Activated CD8-positive, alpha-beta T cell treated with anti-CD3 and anti-CD28 coated beads for 36 hours (primary cell): ENCODE data around the gene RPL29. TPM values are rescaled to one million over a fixed set of nuclear protein-coding genes. Genes with fewer than 3 reads are reported as not detected.

ENCODE experiments used
- ATAC-seq: fragments of 200-7000 bp; cut with Tn5 transposase; one replicate; pipeline ENCODE4 v1.10.0; 2021; ENCODE audit warnings: mild to moderate bottlenecking, moderate library complexity
- CTCF ChIA-PET: fragments of 350-600 bp; sonication (Branson Sonifier 250); formaldehyde crosslinking; loops from one replicate; lab custom pipeline; 2021; ENCODE audit warnings: antibody characterized with exemption; lab: Charles Lee
- POLR2A ChIA-PET: fragments of 350-600 bp; sonication (Branson Sonifier 250); formaldehyde crosslinking; loops from one replicate; lab custom pipeline; 2021; ENCODE audit warnings: antibody characterized with exemption; lab: Charles Lee
- DNase-seq: peaks from one replicate; pipeline ENCODE4 v3.0.0-alpha.2; 2020
- H3K27ac Mint-ChIP-seq: one replicate; pipeline ENCODE4 v1.8.0; 2021; ENCODE audit warnings: mild to moderate bottlenecking, mixed read lengths
- H3K27me3 Mint-ChIP-seq: one replicate; pipeline ENCODE4 v1.8.0; 2021; ENCODE audit warnings: mixed read lengths
- H3K36me3 Mint-ChIP-seq: one replicate; pipeline ENCODE4 v1.8.0; 2021; ENCODE audit warnings: low read depth, mixed read lengths
- H3K4me1 Mint-ChIP-seq: one replicate; pipeline ENCODE4 v1.8.0; 2021; ENCODE audit warnings: low read depth, mixed read lengths
- H3K4me3 Mint-ChIP-seq: one replicate; pipeline ENCODE4 v1.8.0; 2021; ENCODE audit warnings: mild to moderate bottlenecking, moderate library complexity, mixed read lengths
- H3K9me3 Mint-ChIP-seq: one replicate; pipeline ENCODE4 v1.8.0; 2021; ENCODE audit warnings: mixed read lengths
- intact Hi-C: fragments of 100-400 bp; cut with micrococcal nuclease; formaldehyde crosslinking; loops from one replicate; pipeline ENCODE4 v1.10.0; 2022
- total RNA-seq, 2 experiments: library from RNA; stranded (reverse); gene quantifications; one replicate each; pipeline ENCODE4 v1.2.3, GENCODE V29; 2021
- TF ChIP-seq, protein P1 (sequence below): fragments of 200-600 bp; IDR thresholded peaks from one replicate; pipeline ENCODE4 v1.8.0; 2022; ENCODE audit warnings: antibody characterized with exemption, mild to moderate bottlenecking

The RPL29 gene
- total RNA-seq, 2 experiments from 2014 or later, result 2,039 to 2,045 TPM

DNA sequence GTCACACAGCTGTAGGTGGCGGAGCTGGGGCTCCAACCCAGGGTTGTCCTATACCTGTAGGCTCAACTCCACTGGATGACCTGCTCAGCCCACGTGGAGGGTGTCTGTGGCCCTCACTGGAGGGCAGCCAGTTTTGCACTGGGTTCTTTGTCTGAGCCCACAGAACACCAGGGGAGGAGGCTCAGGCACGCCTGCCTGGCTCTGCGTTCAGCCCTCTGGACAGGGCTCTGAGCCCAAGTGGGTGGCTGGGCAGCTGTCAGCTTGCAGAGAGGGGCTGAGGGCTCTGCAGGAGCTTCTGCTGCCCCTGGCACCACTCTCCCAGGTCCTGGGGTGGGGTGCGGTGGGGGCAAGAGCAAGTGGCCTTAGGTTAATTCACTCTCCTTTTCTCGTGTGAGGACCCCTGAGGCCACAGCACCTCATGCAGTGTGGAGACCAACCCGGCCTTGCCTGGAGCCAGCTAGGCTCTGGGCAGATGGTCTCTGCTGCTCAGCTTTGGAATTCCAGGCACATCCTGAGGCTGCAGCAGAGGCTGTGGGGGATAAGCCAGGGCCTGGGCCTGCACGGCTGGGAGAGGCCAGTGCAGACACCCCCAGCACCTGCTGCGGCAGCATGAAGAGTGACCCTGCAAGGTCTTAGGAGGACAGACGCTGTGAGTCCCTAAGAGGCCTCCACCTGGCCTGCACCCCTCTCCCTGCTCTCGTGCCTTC, 37.2 kb upstream of the RPL29 start:
- ChIA-PET POLR2A (interaction anchor here (2.1 kb wide), 1 partner anchor 24 kb away, joined by 6 read pairs; no protein-coding TSS in a partner anchor), CTCF (interaction anchor here (1.3 kb wide), 2 partner anchors 20 to 112 kb away, joined by 3 to 4 read pairs; no protein-coding TSS in a partner anchor)
- DNase-seq, result no peak
- Mint-ChIP-seq H3K9me3 (no peaks in the 10 kb centered on the region), H3K4me1 (no peaks in the 10 kb centered on the region), H3K36me3 (no peaks in the 10 kb centered on the region), H3K27ac (no peak overlapping the region), H3K4me3 (no peak overlapping the region), H3K27me3 (no peaks in the 10 kb centered on the region)
- intact Hi-C loops, result no loop called here
- ATAC-seq, result no peak
- TF ChIP-seq, protein P1, sequence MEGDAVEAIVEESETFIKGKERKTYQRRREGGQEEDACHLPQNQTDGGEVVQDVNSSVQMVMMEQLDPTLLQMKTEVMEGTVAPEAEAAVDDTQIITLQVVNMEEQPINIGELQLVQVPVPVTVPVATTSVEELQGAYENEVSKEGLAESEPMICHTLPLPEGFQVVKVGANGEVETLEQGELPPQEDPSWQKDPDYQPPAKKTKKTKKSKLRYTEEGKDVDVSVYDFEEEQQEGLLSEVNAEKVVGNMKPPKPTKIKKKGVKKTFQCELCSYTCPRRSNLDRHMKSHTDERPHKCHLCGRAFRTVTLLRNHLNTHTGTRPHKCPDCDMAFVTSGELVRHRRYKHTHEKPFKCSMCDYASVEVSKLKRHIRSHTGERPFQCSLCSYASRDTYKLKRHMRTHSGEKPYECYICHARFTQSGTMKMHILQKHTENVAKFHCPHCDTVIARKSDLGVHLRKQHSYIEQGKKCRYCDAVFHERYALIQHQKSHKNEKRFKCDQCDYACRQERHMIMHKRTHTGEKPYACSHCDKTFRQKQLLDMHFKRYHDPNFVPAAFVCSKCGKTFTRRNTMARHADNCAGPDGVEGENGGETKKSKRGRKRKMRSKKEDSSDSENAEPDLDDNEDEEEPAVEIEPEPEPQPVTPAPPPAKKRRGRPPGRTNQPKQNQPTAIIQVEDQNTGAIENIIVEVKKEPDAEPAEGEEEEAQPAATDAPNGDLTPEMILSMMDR, result no peak

DNA sequence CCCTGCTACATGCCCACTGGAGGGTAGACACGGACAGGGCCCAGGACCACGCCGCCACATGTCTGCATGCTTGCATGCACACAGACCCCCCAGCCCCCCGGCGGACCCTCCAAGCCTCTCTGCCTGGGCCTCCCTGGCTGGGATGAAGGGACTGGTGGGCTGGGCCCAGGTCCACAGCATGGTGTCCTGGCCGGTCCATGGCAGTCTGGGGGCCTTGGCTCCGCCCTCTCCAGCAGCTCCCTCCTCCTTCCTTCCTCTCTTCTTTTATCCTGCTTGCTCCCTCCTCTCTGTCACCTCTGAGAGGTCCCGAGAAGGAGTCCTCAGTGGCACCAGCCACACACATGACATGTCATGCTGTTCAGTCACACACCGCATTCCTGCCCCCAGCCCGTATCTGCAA, 36.2 kb upstream of the RPL29 start:
- Mint-ChIP-seq H3K4me3 (no peak overlapping the region), H3K36me3 (no peaks in the 10 kb centered on the region), H3K27me3 (no peaks in the 10 kb centered on the region), H3K27ac (no peak overlapping the region), H3K9me3 (no peaks in the 10 kb centered on the region), H3K4me1 (no peaks in the 10 kb centered on the region)
- intact Hi-C loops, result no loop called here
- TF ChIP-seq, protein P1, result no peak
- ChIA-PET CTCF (interaction anchor here (1.2 to 1.3 kb wide), 3 partner anchors 19 to 308 kb away, joined by 3 to 4 read pairs (median 3); no protein-coding TSS in a partner anchor), POLR2A (interaction anchor here (0.5 to 2.1 kb wide), 2 partner anchors 17 to 25 kb away, joined by 3 to 6 read pairs; no protein-coding TSS in a partner anchor)
- DNase-seq (no peak), ATAC-seq (no peak)

DNA sequence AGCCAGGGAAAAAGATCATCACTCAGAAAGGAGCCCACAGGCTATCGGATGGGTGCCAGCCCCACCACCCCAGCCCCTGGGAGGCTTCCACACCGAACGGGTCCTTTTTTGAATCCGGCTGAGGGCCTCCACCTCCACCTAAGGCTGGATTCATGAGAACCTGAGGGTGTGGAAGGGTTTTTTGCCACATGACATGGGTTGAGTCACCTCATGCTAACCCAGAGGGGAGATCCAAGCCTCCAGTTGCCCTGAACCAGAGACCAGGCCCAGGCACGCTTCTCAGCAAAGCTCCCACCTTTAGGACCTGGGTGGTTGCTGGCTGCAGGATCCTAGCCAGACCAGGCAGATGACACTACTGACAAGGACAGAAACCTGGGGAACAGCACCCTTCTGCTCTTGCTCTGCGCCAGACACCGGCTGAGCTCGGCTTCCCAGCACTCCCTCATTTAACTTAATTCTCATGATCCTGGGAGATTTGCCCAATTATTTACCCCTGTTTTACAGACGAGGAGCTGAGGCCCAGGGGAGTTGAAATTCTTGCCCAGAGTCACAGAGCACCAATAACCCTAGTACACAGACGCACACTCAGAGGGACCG, 35.1 kb upstream of the RPL29 start:
- POLR2A ChIA-PET, result no interaction called here
- ATAC-seq (no peak), DNase-seq (no peak)
- H3K4me3 Mint-ChIP-seq, result no peak overlapping the region
- CTCF ChIA-PET, result interaction anchor here (0.6 kb wide), 1 partner anchor 30 kb away, joined by 3 read pairs; no protein-coding TSS in a partner anchor
- no peaks in the 10 kb centered on the region for H3K9me3 Mint-ChIP-seq
- H3K36me3 Mint-ChIP-seq, result no peaks in the 10 kb centered on the region
- TF ChIP-seq, protein P1, result no peak
- intact Hi-C loops, result no loop called here
- no peaks in the 10 kb centered on the region for H3K27me3 Mint-ChIP-seq
- H3K27ac Mint-ChIP-seq, result no peak overlapping the region
- H3K4me1 Mint-ChIP-seq, result no peaks in the 10 kb centered on the region

DNA sequence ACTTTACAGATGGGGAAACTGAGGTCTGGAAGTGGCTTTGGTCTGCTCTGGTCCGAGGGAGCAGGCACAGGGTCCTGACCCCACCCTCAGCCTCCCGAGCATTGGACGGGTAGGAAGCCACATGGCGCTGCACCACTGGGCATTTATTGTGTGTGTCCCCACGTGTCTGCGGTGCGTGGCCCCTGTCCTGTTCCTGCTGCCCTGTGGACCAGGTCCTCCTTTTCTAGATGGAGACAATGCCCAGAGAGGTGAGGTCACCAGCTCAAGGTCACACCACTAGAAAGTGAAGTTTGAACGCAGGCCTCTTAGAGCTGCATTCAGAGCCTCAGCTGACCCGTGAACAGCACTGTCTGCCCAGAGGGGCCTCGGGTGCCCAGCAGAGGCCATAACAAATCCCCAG, 33.8 kb upstream of the RPL29 start:
- no peak overlapping the region for H3K4me3 Mint-ChIP-seq
- ChIA-PET POLR2A (interaction anchor here (0.6 kb wide), 1 partner anchor 15 kb away, joined by 3 read pairs; no protein-coding TSS in a partner anchor), CTCF (interaction anchor here (0.7 to 1.5 kb wide), 2 partner anchors 16 to 17 kb away, joined by 3 to 4 read pairs; no protein-coding TSS in a partner anchor)
- ATAC-seq (no peak), DNase-seq (no peak)
- no peaks in the 10 kb centered on the region for H3K4me1 Mint-ChIP-seq
- H3K36me3 Mint-ChIP-seq, result no peaks in the 10 kb centered on the region
- no peaks in the 10 kb centered on the region for H3K27me3 Mint-ChIP-seq
- no peak overlapping the region for H3K27ac Mint-ChIP-seq
- TF ChIP-seq, protein P1, result no peak
- intact Hi-C loops, result no loop called here
- H3K9me3 Mint-ChIP-seq, result no peaks in the 10 kb centered on the region

DNA sequence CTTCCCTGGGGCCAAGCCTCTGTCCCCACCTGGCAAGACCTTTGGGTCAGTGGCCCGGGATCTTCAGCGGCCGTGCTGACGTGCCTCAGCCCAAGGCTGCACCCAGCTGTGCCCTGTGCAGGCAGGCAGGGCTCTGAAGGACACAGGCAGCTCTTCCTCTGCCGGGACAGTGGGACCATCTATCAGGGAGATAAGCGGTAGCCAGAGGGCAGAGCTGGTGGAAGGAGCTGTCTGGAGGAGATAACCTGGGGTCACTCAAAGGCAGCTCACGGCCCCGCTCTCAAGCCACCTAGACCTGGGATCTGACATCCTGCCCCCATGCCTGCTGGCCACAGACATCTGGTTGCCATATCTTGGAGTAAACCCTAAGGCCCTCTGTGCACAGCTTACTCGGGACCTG, 33.4 kb upstream of the RPL29 start:
- POLR2A ChIA-PET, result interaction anchor here (0.9 kb wide), 1 partner anchor 19 kb away, joined by 4 read pairs; no protein-coding TSS in a partner anchor
- TF ChIP-seq, protein P1, result no peak

More for the DNA sequence above, 33.4 kb upstream of the RPL29 start:
- Mint-ChIP-seq H3K27ac (no peak overlapping the region), H3K4me1 (no peaks in the 10 kb centered on the region), H3K27me3 (no peaks in the 10 kb centered on the region), H3K36me3 (no peaks in the 10 kb centered on the region), H3K4me3 (no peak overlapping the region), H3K9me3 (no peaks in the 10 kb centered on the region)
- no peak for DNase-seq
- ATAC-seq, result no peak
- CTCF ChIA-PET, result interaction anchor here (0.7 to 1.5 kb wide), 2 partner anchors 15 to 17 kb away, joined by 3 to 4 read pairs; no protein-coding TSS in a partner anchor
- intact Hi-C loops, result no loop called here
